Ishikawa (cell line): ENCODE data around the gene SIX5.

Experiments used
- EGR1 ChIP-seq: IDR thresholded peaks from 2 replicates; pipeline ENCODE4 v1.6.1; 2012
- EP300 ChIP-seq: IDR thresholded peaks from 2 replicates; pipeline ENCODE4 v1.6.1; 2012; ENCODE audit warnings: borderline replicate concordance
- NFIC ChIP-seq: IDR thresholded peaks from 2 replicates; pipeline ENCODE4 v1.6.1; 2012
- YY1 ChIP-seq: IDR thresholded peaks from 2 replicates; pipeline ENCODE4 v1.6.1; 2012; ENCODE audit warnings: low read depth
- ZBTB7A ChIP-seq: IDR thresholded peaks from 2 replicates; pipeline ENCODE4 v1.6.1; 2012; ENCODE audit warnings: low read depth

DNA sequence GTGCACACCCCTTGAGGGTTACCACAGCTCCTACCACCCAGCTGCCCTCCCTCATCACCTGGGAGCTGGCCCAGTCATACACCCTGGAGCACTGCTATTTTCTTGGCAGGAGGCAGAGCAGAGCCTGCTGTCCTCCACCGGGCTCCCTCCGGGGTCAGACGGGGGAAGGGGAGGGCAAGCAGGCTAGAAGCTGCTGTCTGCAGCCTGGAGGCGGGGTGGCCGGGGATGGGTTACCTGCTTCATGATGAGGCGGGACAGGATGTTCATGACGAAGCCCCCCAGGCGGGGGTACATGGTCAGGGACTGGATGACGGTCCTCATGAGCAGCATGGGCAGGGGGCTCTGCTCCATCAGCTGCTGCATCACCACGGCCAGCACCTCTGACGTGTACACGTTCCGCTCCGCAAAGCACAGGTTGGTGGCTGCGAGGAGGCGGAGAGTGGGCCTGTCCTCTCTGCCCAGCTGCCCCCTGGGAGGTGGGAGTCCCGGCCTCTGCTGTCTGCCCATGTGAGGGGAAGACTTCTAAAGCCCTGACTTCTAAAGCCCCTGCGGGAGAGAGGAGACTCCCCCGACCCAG is 48.8 kb upstream of the SIX5 start:
- TF ChIP-seq ZBTB7A (peak; percentile 41; the same call in 1 of the 2 replicates), NFIC (no peak), EGR1 (no peak), EP300 (no peak), YY1 (no peak)
